NCI-H146 treated with DMSO at 0.1 percent for 48 hours (cell line): Measurements from ENCODE around the gene HSPA1L.

ENCODE experiments used
- DNase-seq: peaks from one replicate; lab custom pipeline; 2025; ENCODE audit not compliant: unreplicated experiment; lab: John Stamatoyannopoulos, UW

HSPA1L gene

GRCh38 chr6:31767096-31767645 lies 47.9 kb downstream of the HSPA1L start:
- DNase-seq = no peak

GRCh38 chr6:31765910-31766794 lies 48.9 kb downstream of the HSPA1L start:
- no peak for DNase-seq

- DNase-seq = no peak
Measured at GRCh38 chr6:31765559-31765909, 49.5 kb downstream of the HSPA1L start.

- no peak for DNase-seq
Measured at GRCh38 chr6:31764198-31764597, 50.9 kb downstream of the HSPA1L start.

GRCh38 chr6:31763619-31763940 lies 51.5 kb downstream of the HSPA1L start:
- no peak for DNase-seq

- DNase-seq = no peak
Measured at GRCh38 chr6:31762878-31763618, 52.0 kb downstream of the HSPA1L start.

- DNase-seq = no peak
Measured at GRCh38 chr6:31762356-31762755, 52.7 kb downstream of the HSPA1L start, which contains the start of gene SAPCD1. Gene SAPCD1, plus strand, starts transcription at chr6:31762656. Its CDS starts 399 bp downstream, at chr6:31763055.

- DNase-seq = no peak
Measured at GRCh38 chr6:31761343-31761742, 53.7 kb downstream of the HSPA1L start.

- DNase-seq = no peak
Measured at GRCh38 chr6:31760790-31761189, 54.3 kb downstream of the HSPA1L start.
